NCI-H2196 treated with DMSO at 0.1 percent for 48 hours (cell line): ENCODE measurements around the gene FYB1.

Experiments used
- DNase-seq: peaks from one replicate; lab custom pipeline; 2025; ENCODE audit not compliant: unreplicated experiment; lab: John Stamatoyannopoulos, UW

Gene FYB1

GRCh38 chr5:39099831-39100230 lies 119.5 kb downstream of the FYB1 start:
- no peak for DNase-seq

- DNase-seq = no peak
These were observed 126.0 kb downstream of the FYB1 start for GRCh38 chr5:39093352-39093751.

GRCh38 chr5:39092581-39093351 lies 126.6 kb downstream of the FYB1 start:
- DNase-seq = no peak

DNA sequence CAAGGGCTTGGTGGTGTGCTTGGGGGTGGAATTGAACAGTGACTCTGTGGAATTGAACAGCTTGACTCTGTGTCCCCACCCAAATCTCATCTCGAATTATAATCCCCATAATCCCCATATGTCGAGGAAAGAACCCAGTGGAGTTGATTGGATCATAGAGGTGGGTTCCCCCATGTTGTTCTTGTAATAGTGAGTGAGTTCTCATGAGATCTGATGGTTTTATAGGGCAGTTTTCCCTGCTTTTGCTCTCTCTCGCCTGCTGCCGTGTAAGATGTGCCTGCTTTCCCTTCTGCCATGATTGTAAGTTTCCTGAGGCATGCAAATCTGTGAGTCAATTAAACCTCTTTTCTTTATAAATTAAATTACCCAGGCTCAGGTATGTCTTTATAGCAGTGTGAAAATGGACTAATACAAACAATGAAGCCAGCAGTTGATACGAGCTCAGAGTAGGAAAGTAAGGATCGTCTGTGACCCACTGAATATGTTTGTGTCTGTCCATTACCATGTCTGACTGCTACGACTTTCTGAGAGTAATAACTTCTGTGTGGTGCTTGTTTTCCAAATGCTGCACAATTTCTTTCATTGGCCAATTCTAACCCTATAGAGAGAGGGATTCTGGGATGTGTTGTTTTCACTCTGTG lies 127.3 kb downstream of the FYB1 start:
- DNase-seq = no peak

DNA sequence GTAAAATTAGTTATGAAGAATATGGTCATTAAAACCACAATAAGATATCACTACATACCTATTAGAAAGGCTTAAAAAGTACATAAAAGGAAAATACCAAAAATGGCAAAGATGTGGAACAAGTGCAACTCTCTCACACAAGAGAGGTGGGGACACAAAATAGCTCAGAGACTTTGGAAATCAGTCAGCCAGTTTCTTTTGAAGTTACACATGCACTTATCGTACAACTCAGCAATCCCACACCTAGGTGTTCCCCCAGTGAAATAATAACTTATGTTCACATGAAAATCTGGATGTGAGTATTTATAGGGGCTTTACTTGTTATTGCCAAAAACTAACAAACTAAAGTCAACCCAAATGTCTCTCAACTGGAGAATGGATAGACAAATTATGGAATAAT lies 135.4 kb downstream of the FYB1 start:
- no peak for DNase-seq

DNA sequence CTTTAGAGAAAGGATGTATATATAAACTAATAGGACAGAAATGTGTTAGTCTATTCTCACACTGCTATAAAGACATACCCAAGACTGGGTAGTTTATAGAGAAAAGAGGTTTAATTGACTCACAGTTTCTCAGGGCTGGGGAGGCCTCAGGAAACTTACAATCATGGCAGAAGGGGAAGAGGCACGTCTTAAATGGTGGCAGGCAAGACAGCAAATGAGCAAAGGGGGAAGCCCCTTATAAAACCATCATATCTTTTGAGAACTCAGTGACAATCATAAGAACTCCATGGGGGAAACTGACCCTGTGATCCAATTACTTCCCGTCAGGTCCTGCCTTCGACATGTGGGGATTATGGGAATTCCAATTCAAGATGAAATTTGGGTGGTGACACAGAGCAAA lies 136.4 kb downstream of the FYB1 start:
- no peak for DNase-seq

DNA sequence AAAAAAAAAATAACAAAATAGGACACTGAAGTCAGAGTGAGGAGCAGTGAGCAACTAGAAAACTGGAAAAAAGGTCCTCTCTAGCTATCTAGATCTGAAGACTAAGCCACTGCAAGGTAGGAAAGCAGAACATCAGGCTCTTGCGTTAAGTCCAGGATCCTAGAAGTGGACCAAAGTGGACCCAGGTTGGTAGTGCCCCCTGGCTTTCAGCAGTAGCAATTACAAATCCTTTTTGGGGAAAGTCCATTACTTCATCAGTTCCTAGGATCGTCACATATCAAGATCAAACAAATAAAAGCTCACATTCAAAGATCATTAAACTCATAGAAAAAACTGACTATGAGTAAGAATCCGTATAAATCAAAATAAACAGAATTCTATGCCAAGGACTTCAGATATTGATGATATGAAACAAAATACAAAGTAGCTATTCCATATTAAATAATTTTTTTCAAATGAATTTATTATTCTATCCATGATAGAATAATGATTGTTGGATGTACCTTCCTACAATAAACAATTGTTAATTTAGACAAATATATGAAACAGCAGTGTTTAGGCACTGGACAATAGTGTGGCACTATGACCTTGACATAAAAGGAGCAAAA lies 138.7 kb downstream of the FYB1 start:
- DNase-seq = peak; percentile 44

- DNase-seq = no peak
These were observed 139.2 kb downstream of the FYB1 start for GRCh38 chr5:39080168-39080567.

- no peak for DNase-seq
These were observed 140.2 kb downstream of the FYB1 start for GRCh38 chr5:39079147-39079546.

- DNase-seq = no peak
These were observed 142.3 kb downstream of the FYB1 start for GRCh38 chr5:39076757-39077728.

DNA sequence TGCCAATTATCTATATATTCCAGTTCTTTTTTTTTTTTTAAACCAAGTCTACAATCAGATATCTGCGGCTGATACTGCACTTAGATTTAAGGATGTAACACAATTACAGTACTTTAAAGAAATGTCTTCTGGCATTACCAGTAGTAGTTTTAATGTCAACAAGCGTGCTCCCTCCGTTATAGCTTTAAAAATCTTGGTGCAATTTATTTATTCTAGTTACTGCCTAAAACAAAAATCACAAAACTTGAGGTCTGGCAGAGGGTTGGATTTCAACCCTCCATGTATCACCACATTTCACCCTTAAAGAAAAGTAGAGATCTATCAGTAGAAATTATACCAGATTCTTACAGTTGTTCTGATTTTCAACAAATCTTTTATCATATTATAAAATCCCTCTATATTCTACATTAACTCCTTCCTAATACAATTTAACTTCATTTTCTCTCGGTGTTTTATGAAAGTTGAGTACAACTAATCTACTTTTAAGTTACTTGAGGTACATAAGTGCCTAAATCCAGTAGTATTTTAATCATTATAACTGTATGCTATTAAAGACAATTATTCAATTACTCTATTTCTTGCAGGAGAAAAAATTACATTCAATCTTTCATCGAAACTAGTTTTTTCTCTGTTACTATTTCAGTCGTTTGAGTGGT lies 143.1 kb downstream of the FYB1 start:
- no peak for DNase-seq

- peak; percentile 81 for DNase-seq
These were observed 145.1 kb downstream of the FYB1 start, which contains the start of gene RICTOR for GRCh38 chr5:39074017-39074814. Gene RICTOR, minus strand, starts transcription at chr5:39074399. Its CDS starts 22 bp downstream, at chr5:39074377.

- no peak for DNase-seq
These were observed 145.7 kb downstream of the FYB1 start for GRCh38 chr5:39073767-39074016.

GRCh38 chr5:39072925-39073766 lies 146.2 kb downstream of the FYB1 start:
- DNase-seq = peak; percentile 44

- no peak for DNase-seq
These were observed 151.3 kb downstream of the FYB1 start for GRCh38 chr5:39068099-39068498.

- DNase-seq = no peak
These were observed 154.9 kb downstream of the FYB1 start for GRCh38 chr5:39064450-39064849.

GRCh38 chr5:39063037-39063436 lies 156.3 kb downstream of the FYB1 start:
- DNase-seq = no peak

DNA sequence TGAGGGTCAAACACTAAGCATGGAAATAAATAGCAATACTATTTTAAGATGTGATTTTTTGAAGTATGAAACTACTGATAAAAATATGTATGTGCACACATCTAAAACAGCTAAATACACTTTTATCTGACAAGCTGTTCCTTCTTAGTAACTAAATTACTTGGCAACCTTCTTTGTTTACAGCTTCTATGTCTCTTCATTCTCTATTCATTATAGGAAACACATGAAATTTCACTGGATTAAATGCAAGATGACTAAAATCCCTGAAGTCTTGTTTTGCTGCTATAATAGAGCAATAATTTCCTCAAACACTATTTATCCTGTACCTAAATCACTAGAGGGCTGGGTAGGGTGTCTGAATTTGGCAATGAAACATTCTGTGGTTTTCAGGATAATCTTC lies 156.8 kb downstream of the FYB1 start:
- no peak for DNase-seq

- no peak for DNase-seq
These were observed 157.3 kb downstream of the FYB1 start for GRCh38 chr5:39062104-39062503.
